Measurements from ENCODE around the gene CAPN12. TPM values are rescaled to one million over a fixed set of nuclear protein-coding genes. Genes with fewer than 3 reads are reported as not detected.

The CAPN12 gene
- total and polyA plus RNA-seq, 2 of the 4 experiments (the other 2 are of a cell fraction) = 0.18 to 0.97 TPM

GRCh38 chr19:38723606-38723965 is 20.7 kb downstream of the CAPN12 start:
- Histone ChIP-seq H3K4me1 (ENCODE audit: control insufficient read depth, insufficient read depth, low read length) (peaks cover 7% of the 10 kb centered on the region; the same call in 1 of the 2 replicates), H4K5ac (ENCODE audit: low read depth, low read length) (no peak overlapping the region), H3K18ac (ENCODE audit: low read depth, low read length) (no peak overlapping the region), H3K9me3 (ENCODE audit: control insufficient read depth, insufficient read depth, low read length) (no peaks in the 10 kb centered on the region), H3K4me3 (ENCODE audit: insufficient read depth, low read depth, low read length) (no peak overlapping the region), H3K36me3 (ENCODE audit: control insufficient read depth, insufficient read depth, low read length) (peaks cover 98% of the 10 kb centered on the region), H3K56ac (ENCODE audit: extremely low read depth, insufficient read depth, low read length) (no peak overlapping the region), H3K4ac (ENCODE audit: low read depth, low read length) (no peak overlapping the region), H2BK20ac (ENCODE audit: low read depth, low read length) (no peak overlapping the region), H2AK9ac (replicated peaks; ENCODE audit: low read depth, low read length, poor library complexity) (no peak overlapping the region), H2BK5ac (ENCODE audit: low read depth, low read length, poor library complexity, severe bottlenecking) (no peak overlapping the region), H3K9ac (ENCODE audit: low read depth, low read length) (no peak overlapping the region), H3K9me1 (ENCODE audit: insufficient read depth, low read length) (peaks cover 7% of the 10 kb centered on the region; the same call in 1 of the 2 replicates), H3K27ac (ENCODE audit: insufficient read depth, low read length) (no peak overlapping the region), H2BK120ac (ENCODE audit: low read depth, low read length) (no peak overlapping the region), H2AFZ (replicated peaks; ENCODE audit: low read length, poor library complexity) (no peak overlapping the region), H4K8ac (ENCODE audit: low read depth in 2 of 2, low read length in 2 of 2) (no peak overlapping the region), H4K91ac (ENCODE audit: insufficient read depth, low read depth, low read length) (no peak overlapping the region), H3K79me1 (ENCODE audit: low read depth in 1 of 2, low read length in 2 of 2) (peaks cover 40 to 69% of the 10 kb centered on the region in 2 experiments), H3K4me2 (ENCODE audit: low read depth, low read length) (no peak overlapping the region), H3K14ac (replicated peaks; ENCODE audit: low read depth, low read length) (no peak overlapping the region), H3K27me3 (ENCODE audit: control insufficient read depth, insufficient read depth, low read length) (no peaks in the 10 kb centered on the region), H3K23ac (ENCODE audit: low read depth, low read length) (no peak overlapping the region), H4K20me1 (ENCODE audit: insufficient read depth, low read length) (peaks cover 42% of the 10 kb centered on the region), H2BK15ac (ENCODE audit: low read depth, low read length) (no peak overlapping the region), H2AK5ac (ENCODE audit: low read depth, low read length) (no peak overlapping the region)
- dilution Hi-C loops (cut with HindIII; ENCODE audit: low sequenced_read_pairs, unreplicated experiment) (no loop called here), in situ Hi-C loops (cut with MboI; ENCODE audit: low sequenced_read_pairs) (no loop called here), intact Hi-C loops (cut with micrococcal nuclease) (no loop called here)
- TF ChIP-seq CEBPB (IDR thresholded peaks at IDR 0.05; ENCODE audit: low read depth, low read length) (no peak), SMC3 (IDR thresholded peaks at IDR 0.05; ENCODE audit: low read depth, low read length) (no peak), FOS (IDR thresholded peaks at IDR 0.05; ENCODE audit: low read depth, low read length) (no peak), RAD21 (IDR thresholded peaks at IDR 0.05; ENCODE audit: low read length) (no peak), BHLHE40 (IDR thresholded peaks at IDR 0.05; ENCODE audit: low read depth, low read length) (no peak), POLR2A (IDR thresholded peaks at IDR 0.05; ENCODE audit: low read depth, low read length) (no peak), RFX5 (IDR thresholded peaks at IDR 0.05; ENCODE audit: low read depth, low read length) (no peak), CTCF (conservative IDR thresholded peaks at IDR 0.05; ENCODE audit: low read depth, low read length) (no peak), RCOR1 (IDR thresholded peaks at IDR 0.05; ENCODE audit: insufficient replicate concordance, low read length) (no peak)
- TF ChIP-seq, protein P1, sequence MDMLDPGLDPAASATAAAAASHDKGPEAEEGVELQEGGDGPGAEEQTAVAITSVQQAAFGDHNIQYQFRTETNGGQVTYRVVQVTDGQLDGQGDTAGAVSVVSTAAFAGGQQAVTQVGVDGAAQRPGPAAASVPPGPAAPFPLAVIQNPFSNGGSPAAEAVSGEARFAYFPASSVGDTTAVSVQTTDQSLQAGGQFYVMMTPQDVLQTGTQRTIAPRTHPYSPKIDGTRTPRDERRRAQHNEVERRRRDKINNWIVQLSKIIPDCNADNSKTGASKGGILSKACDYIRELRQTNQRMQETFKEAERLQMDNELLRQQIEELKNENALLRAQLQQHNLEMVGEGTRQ (IDR thresholded peaks at IDR 0.05; ENCODE audit: low read depth, low read length) = no peak
- no peak for ATAC-seq (ENCODE audit: low read depth)
- ChIA-PET CTCF (no interaction called here), POLR2A (ENCODE audit: unreplicated experiment) (no interaction called here)
- DNase-seq = no peak
- BruUV-seq (replicated peaks) = no TSS peak
- WGBS, 2 experiments (ENCODE audit: extremely low coverage in 2 of 2, insufficient read length in 1 of 2) = 86% methylated on average over 4 of the region's 11 CpGs; no CpG with 5 or more reads in 1 of the 2 experiments

All from IMR-90 (cell line).